HEK293 (cell line): ENCODE measurements around the gene PPP1R27.
A peak's percentile ranks its signal among the peaks of the same experiment; 100 is the strongest.

Experiments
- ELK4 ChIP-seq: IDR thresholded peaks from 2 replicates; pipeline ENCODE4 v1.6.1; 2011; ENCODE audit warnings: mild to moderate bottlenecking, low read depth, low read length, borderline replicate concordance
- GFI1B ChIP-seq: fragments of 450-650 bp; formaldehyde crosslinking; IDR thresholded peaks from 2 replicates; pipeline ENCODE4 v1.5.1; 2016; ENCODE audit warnings: missing biosample characterization, missing genetic modification characterization
- GLI4 ChIP-seq: fragments of 450-650 bp; formaldehyde crosslinking; IDR thresholded peaks from 2 replicates; pipeline ENCODE4 v1.5.1; 2016; ENCODE audit warnings: missing biosample characterization, missing genetic modification characterization
- KLF9 ChIP-seq: fragments of 450-650 bp; formaldehyde crosslinking; IDR thresholded peaks from 2 replicates; pipeline ENCODE4 v1.5.1; 2016; ENCODE audit warnings: missing biosample characterization, missing genetic modification characterization, low read depth
- PATZ1 ChIP-seq: fragments of 450-650 bp; formaldehyde crosslinking; IDR thresholded peaks from 2 replicates; pipeline ENCODE4 v1.5.1; 2016; ENCODE audit warnings: missing biosample characterization, missing genetic modification characterization
- SP3 ChIP-seq: fragments of 450-650 bp; formaldehyde crosslinking; IDR thresholded peaks from 2 replicates; pipeline ENCODE4 v1.5.1; 2016; ENCODE audit warnings: missing biosample characterization, missing genetic modification characterization
- ZBTB21 ChIP-seq: fragments of 450-650 bp; formaldehyde crosslinking; IDR thresholded peaks from 2 replicates; pipeline ENCODE4 v1.5.1; 2017; ENCODE audit warnings: missing biosample characterization, missing genetic modification characterization
- ZFP69B ChIP-seq: fragments of 450-650 bp; formaldehyde crosslinking; IDR thresholded peaks from 2 replicates; pipeline ENCODE4 v1.5.1; 2016; ENCODE audit warnings: missing biosample characterization, missing genetic modification characterization
- ZNF10 ChIP-seq: fragments of 450-650 bp; formaldehyde crosslinking; IDR thresholded peaks from 2 replicates; pipeline ENCODE4 v1.5.1; 2017; ENCODE audit warnings: missing biosample characterization, missing genetic modification characterization
- ZNF121 ChIP-seq: fragments of 450-650 bp; formaldehyde crosslinking; IDR thresholded peaks from 2 replicates; pipeline ENCODE4 v1.5.1; 2016; ENCODE audit warnings: missing biosample characterization, missing genetic modification characterization
- ZNF2 ChIP-seq: fragments of 450-650 bp; formaldehyde crosslinking; IDR thresholded peaks from 2 replicates; pipeline ENCODE4 v1.5.1; 2016; ENCODE audit warnings: missing biosample characterization, missing genetic modification characterization
- ZNF23 ChIP-seq: fragments of 450-650 bp; formaldehyde crosslinking; IDR thresholded peaks from 2 replicates; pipeline ENCODE4 v1.5.1; 2016; ENCODE audit warnings: missing biosample characterization, missing genetic modification characterization, borderline replicate concordance
- ZNF266 ChIP-seq: fragments of 450-650 bp; formaldehyde crosslinking; IDR thresholded peaks from 2 replicates; pipeline ENCODE4 v1.5.1; 2016; ENCODE audit warnings: missing biosample characterization, missing genetic modification characterization, low read depth
- ZNF292 ChIP-seq: fragments of 450-650 bp; formaldehyde crosslinking; IDR thresholded peaks from 2 replicates; pipeline ENCODE4 v1.5.1; 2016; ENCODE audit warnings: low read depth, missing biosample characterization, missing genetic modification characterization, borderline replicate concordance
- ZNF302 ChIP-seq: fragments of 450-650 bp; formaldehyde crosslinking; IDR thresholded peaks from 2 replicates; pipeline ENCODE4 v1.5.1; 2016; ENCODE audit warnings: missing biosample characterization, missing genetic modification characterization, low read depth
- ZNF341 ChIP-seq: fragments of 450-650 bp; formaldehyde crosslinking; IDR thresholded peaks from 2 replicates; pipeline ENCODE4; 2016; ENCODE audit warnings: low read depth, missing biosample characterization, missing genetic modification characterization
- ZNF366 ChIP-seq: fragments of 450-650 bp; formaldehyde crosslinking; conservative IDR thresholded peaks from 2 replicates; pipeline ENCODE4 v1.5.1; 2016; ENCODE audit warnings: missing biosample characterization, missing genetic modification characterization
- ZNF391 ChIP-seq: fragments of 450-650 bp; formaldehyde crosslinking; IDR thresholded peaks from 2 replicates; pipeline ENCODE4 v1.5.1; 2016; ENCODE audit warnings: low read depth, missing biosample characterization, missing genetic modification characterization, borderline replicate concordance
- ZNF560 ChIP-seq: fragments of 450-650 bp; formaldehyde crosslinking; IDR thresholded peaks from 2 replicates; pipeline ENCODE4 v1.5.1; 2017; ENCODE audit warnings: missing biosample characterization, missing genetic modification characterization, borderline replicate concordance
- ZNF561 ChIP-seq: fragments of 450-650 bp; IDR thresholded peaks from 2 replicates; pipeline ENCODE4 v1.5.1; 2018; ENCODE audit warnings: missing biosample characterization, missing genetic modification characterization, borderline replicate concordance
- ZNF600 ChIP-seq: fragments of 450-650 bp; formaldehyde crosslinking; IDR thresholded peaks from 2 replicates; pipeline ENCODE4 v1.5.1; 2016; ENCODE audit warnings: missing biosample characterization, missing genetic modification characterization
- ZNF639 ChIP-seq: fragments of 450-650 bp; formaldehyde crosslinking; IDR thresholded peaks from 2 replicates; pipeline ENCODE4 v1.5.1; 2016; ENCODE audit warnings: missing biosample characterization, missing genetic modification characterization
- ZNF670 ChIP-seq: fragments of 450-650 bp; formaldehyde crosslinking; IDR thresholded peaks from 2 replicates; pipeline ENCODE4 v1.5.1; 2016; ENCODE audit warnings: missing biosample characterization, missing genetic modification characterization, low read depth
- ZNF776 ChIP-seq: fragments of 450-650 bp; formaldehyde crosslinking; IDR thresholded peaks from 2 replicates; pipeline ENCODE4 v1.5.0; 2017; ENCODE audit warnings: missing biosample characterization, missing genetic modification characterization, borderline replicate concordance
- ZNF791 ChIP-seq: fragments of 450-650 bp; formaldehyde crosslinking; IDR thresholded peaks from 2 replicates; pipeline ENCODE4 v1.5.1; 2016; ENCODE audit warnings: missing biosample characterization, missing genetic modification characterization
- ZNF843 ChIP-seq: fragments of 450-650 bp; formaldehyde crosslinking; IDR thresholded peaks from 2 replicates; pipeline ENCODE4 v1.5.1; 2016; ENCODE audit warnings: missing biosample characterization, missing genetic modification characterization
- ZSCAN5A ChIP-seq: fragments of 450-650 bp; formaldehyde crosslinking; IDR thresholded peaks from 2 replicates; pipeline ENCODE4 v1.5.1; 2016; ENCODE audit warnings: missing biosample characterization, missing genetic modification characterization
- TF ChIP-seq, protein P1 (sequence below): fragments of 450-650 bp; formaldehyde crosslinking; IDR thresholded peaks from 2 replicates; pipeline ENCODE4 v1.5.1; 2017; ENCODE audit warnings: missing biosample characterization, missing genetic modification characterization
- TF ChIP-seq, protein P2 (sequence below): fragments of 450-650 bp; formaldehyde crosslinking; IDR thresholded peaks from 2 replicates; pipeline ENCODE4 v1.5.1; 2016; ENCODE audit warnings: missing biosample characterization, missing genetic modification characterization
- TF ChIP-seq, protein P3 (sequence below): fragments of 450-650 bp; formaldehyde crosslinking; IDR thresholded peaks from 2 replicates; pipeline ENCODE4 v1.5.1; 2016; ENCODE audit warnings: missing biosample characterization, missing genetic modification characterization

The PPP1R27 gene

GRCh38 chr17:81821603-81822311, 13.1 kb downstream of the PPP1R27 start (continued):
- TF ChIP-seq ZNF302 (tag by site-specific recombination) (no peak), ZNF366 (no peak), ZNF670 (tag by site-specific recombination) (no peak), ZNF391 (tag by site-specific recombination) (no peak), GFI1B (tag by site-specific recombination) (no peak), ZNF266 (no peak), ZNF639 (no peak), ZNF341 (tag by site-specific recombination) (peak; percentile 98), ZNF561 (tag by site-specific recombination) (no peak; the same call in 1 of the 2 replicates), ZSCAN5A (tag by site-specific recombination) (no peak), ZNF600 (tag by site-specific recombination) (peak; percentile 98), ZNF121 (no peak), ZNF23 (no peak), ZNF843 (tag by site-specific recombination) (no peak), ZNF791 (tag by site-specific recombination) (no peak), KLF9 (no peak), ELK4 (no peak), ZNF776 (tag by site-specific recombination) (no peak), PATZ1 (tag by site-specific recombination) (peak; percentile 63; the same call in 1 of the 2 replicates), ZNF2 (tag by site-specific recombination) (0 out of 2 replicates have a peak, but pooled peaks have one; percentile 67), ZNF560 (tag by site-specific recombination) (no peak), ZNF292 (tag by site-specific recombination) (no peak), ZNF10 (0 out of 2 replicates have a peak, but pooled peaks have one; percentile 24), ZFP69B (tag by site-specific recombination) (peak; percentile 88), ZBTB21 (no peak), GLI4 (no peak), SP3 (peak; percentile 68)
- TF ChIP-seq, protein P1, sequence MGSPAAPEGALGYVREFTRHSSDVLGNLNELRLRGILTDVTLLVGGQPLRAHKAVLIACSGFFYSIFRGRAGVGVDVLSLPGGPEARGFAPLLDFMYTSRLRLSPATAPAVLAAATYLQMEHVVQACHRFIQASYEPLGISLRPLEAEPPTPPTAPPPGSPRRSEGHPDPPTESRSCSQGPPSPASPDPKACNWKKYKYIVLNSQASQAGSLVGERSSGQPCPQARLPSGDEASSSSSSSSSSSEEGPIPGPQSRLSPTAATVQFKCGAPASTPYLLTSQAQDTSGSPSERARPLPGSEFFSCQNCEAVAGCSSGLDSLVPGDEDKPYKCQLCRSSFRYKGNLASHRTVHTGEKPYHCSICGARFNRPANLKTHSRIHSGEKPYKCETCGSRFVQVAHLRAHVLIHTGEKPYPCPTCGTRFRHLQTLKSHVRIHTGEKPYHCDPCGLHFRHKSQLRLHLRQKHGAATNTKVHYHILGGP (tag by site-specific recombination): no peak
- TF ChIP-seq, protein P2, sequence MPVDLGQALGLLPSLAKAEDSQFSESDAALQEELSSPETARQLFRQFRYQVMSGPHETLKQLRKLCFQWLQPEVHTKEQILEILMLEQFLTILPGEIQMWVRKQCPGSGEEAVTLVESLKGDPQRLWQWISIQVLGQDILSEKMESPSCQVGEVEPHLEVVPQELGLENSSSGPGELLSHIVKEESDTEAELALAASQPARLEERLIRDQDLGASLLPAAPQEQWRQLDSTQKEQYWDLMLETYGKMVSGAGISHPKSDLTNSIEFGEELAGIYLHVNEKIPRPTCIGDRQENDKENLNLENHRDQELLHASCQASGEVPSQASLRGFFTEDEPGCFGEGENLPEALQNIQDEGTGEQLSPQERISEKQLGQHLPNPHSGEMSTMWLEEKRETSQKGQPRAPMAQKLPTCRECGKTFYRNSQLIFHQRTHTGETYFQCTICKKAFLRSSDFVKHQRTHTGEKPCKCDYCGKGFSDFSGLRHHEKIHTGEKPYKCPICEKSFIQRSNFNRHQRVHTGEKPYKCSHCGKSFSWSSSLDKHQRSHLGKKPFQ (tag by site-specific recombination): no peak
- TF ChIP-seq, protein P3, sequence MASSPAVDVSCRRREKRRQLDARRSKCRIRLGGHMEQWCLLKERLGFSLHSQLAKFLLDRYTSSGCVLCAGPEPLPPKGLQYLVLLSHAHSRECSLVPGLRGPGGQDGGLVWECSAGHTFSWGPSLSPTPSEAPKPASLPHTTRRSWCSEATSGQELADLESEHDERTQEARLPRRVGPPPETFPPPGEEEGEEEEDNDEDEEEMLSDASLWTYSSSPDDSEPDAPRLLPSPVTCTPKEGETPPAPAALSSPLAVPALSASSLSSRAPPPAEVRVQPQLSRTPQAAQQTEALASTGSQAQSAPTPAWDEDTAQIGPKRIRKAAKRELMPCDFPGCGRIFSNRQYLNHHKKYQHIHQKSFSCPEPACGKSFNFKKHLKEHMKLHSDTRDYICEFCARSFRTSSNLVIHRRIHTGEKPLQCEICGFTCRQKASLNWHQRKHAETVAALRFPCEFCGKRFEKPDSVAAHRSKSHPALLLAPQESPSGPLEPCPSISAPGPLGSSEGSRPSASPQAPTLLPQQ (tag by site-specific recombination): peak; percentile 83; the same call in 1 of the 2 replicates
